WTC11 (cell line): ENCODE results near the gene RPL13A. TPM values are rescaled to one million over a fixed set of nuclear protein-coding genes. Genes with fewer than 3 reads are reported as not detected.

Experiments
- CBFB ChIP-seq: sonication (generic); formaldehyde crosslinking; IDR thresholded peaks from 2 replicates; pipeline ENCODE4 v1.8.1; 2022; ENCODE audit warnings: mild to moderate bottlenecking, low read depth, missing genetic modification reagents
- CREM ChIP-seq: sonication (generic); formaldehyde crosslinking; IDR thresholded peaks from 2 replicates; pipeline ENCODE4 v1.8.1; 2022; ENCODE audit warnings: mild to moderate bottlenecking, missing genetic modification reagents, moderate library complexity
- EMX1 ChIP-seq: fragments of 250-450 bp; sonication (Bioruptor Pico); IDR thresholded peaks from 2 replicates; pipeline ENCODE4 v1.8.0; 2021; ENCODE audit warnings: mild to moderate bottlenecking
- FOXJ3 ChIP-seq: sonication (generic); formaldehyde crosslinking; IDR thresholded peaks from 2 replicates; pipeline ENCODE4 v1.9.0; 2021; ENCODE audit warnings: missing genetic modification reagents, mild to moderate bottlenecking, borderline replicate concordance
- GABPB1 ChIP-seq: sonication (generic); formaldehyde crosslinking; IDR thresholded peaks from 2 replicates; pipeline ENCODE4 v1.8.1; 2023; ENCODE audit warnings: mild to moderate bottlenecking, missing genetic modification reagents
- JUN ChIP-seq: sonication (generic); formaldehyde crosslinking; IDR thresholded peaks from 2 replicates; pipeline ENCODE4 v1.8.0; 2023; ENCODE audit warnings: mild to moderate bottlenecking, missing genetic modification reagents
- NFE2L1 ChIP-seq: sonication (generic); formaldehyde crosslinking; IDR thresholded peaks from 2 replicates; pipeline ENCODE4 v1.8.1; 2023; ENCODE audit warnings: missing genetic modification reagents
- NFYB ChIP-seq: sonication (generic); formaldehyde crosslinking; conservative IDR thresholded peaks from 2 replicates; pipeline ENCODE4 v1.8.0; 2022; ENCODE audit warnings: low read depth, missing genetic modification reagents
- NR2C2 ChIP-seq: sonication (generic); formaldehyde crosslinking; IDR thresholded peaks from 2 replicates; pipeline ENCODE4 v1.8.0; 2022; ENCODE audit warnings: mild to moderate bottlenecking, missing genetic modification reagents
- OVOL2 ChIP-seq: fragments of 250-450 bp; sonication (Bioruptor Pico); IDR thresholded peaks from 2 replicates; pipeline ENCODE4 v1.9.0; 2021; ENCODE audit warnings: mild to moderate bottlenecking, borderline replicate concordance
- PRRX2 ChIP-seq: fragments of 250-450 bp; sonication (Bioruptor Pico); IDR thresholded peaks from 2 replicates; pipeline ENCODE4 v1.8.0; 2021; ENCODE audit warnings: mild to moderate bottlenecking
- RORB ChIP-seq: fragments of 250-450 bp; sonication (Bioruptor Pico); IDR thresholded peaks from 2 replicates; pipeline ENCODE4 v1.9.0; 2021; ENCODE audit warnings: mild to moderate bottlenecking
- SMAD4 ChIP-seq: sonication (generic); formaldehyde crosslinking; IDR thresholded peaks from 2 replicates; pipeline ENCODE4 v1.8.0; 2022; ENCODE audit warnings: mild to moderate bottlenecking, missing genetic modification reagents
- TCF7 ChIP-seq: sonication (generic); formaldehyde crosslinking; IDR thresholded peaks from 2 replicates; pipeline ENCODE4 v1.8.0; 2022; ENCODE audit warnings: mild to moderate bottlenecking, low read depth, missing genetic modification reagents, moderate library complexity
- TEAD1 ChIP-seq: sonication (generic); formaldehyde crosslinking; IDR thresholded peaks from 2 replicates; pipeline ENCODE4 v1.8.0; 2022; ENCODE audit warnings: mild to moderate bottlenecking, missing genetic modification reagents
- TP53 ChIP-seq: sonication (generic); formaldehyde crosslinking; IDR thresholded peaks from 2 replicates; pipeline ENCODE4 v1.8.1; 2023; ENCODE audit warnings: mild to moderate bottlenecking, missing genetic modification reagents
- ZNF121 ChIP-seq: sonication (generic); formaldehyde crosslinking; IDR thresholded peaks from 2 replicates; pipeline ENCODE4 v1.8.0; 2023; ENCODE audit warnings: missing genetic modification reagents
- total RNA-seq: library from RNA; stranded (reverse); gene quantifications from 3 replicates; pipeline ENCODE4 v1.2.3, GENCODE V29; 2021
- TF ChIP-seq, protein P1 (sequence below): sonication (generic); formaldehyde crosslinking; IDR thresholded peaks from 2 replicates; pipeline ENCODE4 v1.8.1; 2023; ENCODE audit warnings: mild to moderate bottlenecking, missing genetic modification reagents, moderate library complexity
- TF ChIP-seq, protein P2 (sequence below): fragments of 250-450 bp; sonication (Bioruptor Pico); conservative IDR thresholded peaks from 2 replicates; pipeline ENCODE4 v1.9.0; 2021; ENCODE audit warnings: mild to moderate bottlenecking
- TF ChIP-seq, protein P3 (sequence below): fragments of 250-450 bp; sonication (Bioruptor Pico); IDR thresholded peaks from 2 replicates; pipeline ENCODE4 v1.8.0; 2021; ENCODE audit warnings: mild to moderate bottlenecking
- TF ChIP-seq, protein P4 (sequence below): sonication (generic); formaldehyde crosslinking; IDR thresholded peaks from 2 replicates; pipeline ENCODE4 v1.8.0; 2022; ENCODE audit warnings: mild to moderate bottlenecking, missing genetic modification reagents
- TF ChIP-seq, protein P5 (sequence below): sonication (generic); formaldehyde crosslinking; IDR thresholded peaks from 2 replicates; pipeline ENCODE4 v1.8.1; 2023; ENCODE audit warnings: mild to moderate bottlenecking, moderate library complexity, missing genetic modification reagents
- TF ChIP-seq, protein P6 (sequence below): sonication (generic); formaldehyde crosslinking; IDR thresholded peaks from 2 replicates; pipeline ENCODE4 v1.8.0; 2022; ENCODE audit warnings: mild to moderate bottlenecking, missing genetic modification reagents
- TF ChIP-seq, protein P7 (sequence below): sonication (generic); formaldehyde crosslinking; IDR thresholded peaks from 2 replicates; pipeline ENCODE4 v1.8.1; 2023; ENCODE audit warnings: mild to moderate bottlenecking, missing genetic modification reagents, borderline replicate concordance
- TF ChIP-seq, protein P8 (sequence below): sonication (generic); formaldehyde crosslinking; IDR thresholded peaks from 2 replicates; pipeline ENCODE4 v1.8.1; 2023; ENCODE audit warnings: mild to moderate bottlenecking, missing genetic modification reagents

RPL13A gene
- total RNA-seq, 1 experiment from 2014 or later, result 3,861 TPM

DNA sequence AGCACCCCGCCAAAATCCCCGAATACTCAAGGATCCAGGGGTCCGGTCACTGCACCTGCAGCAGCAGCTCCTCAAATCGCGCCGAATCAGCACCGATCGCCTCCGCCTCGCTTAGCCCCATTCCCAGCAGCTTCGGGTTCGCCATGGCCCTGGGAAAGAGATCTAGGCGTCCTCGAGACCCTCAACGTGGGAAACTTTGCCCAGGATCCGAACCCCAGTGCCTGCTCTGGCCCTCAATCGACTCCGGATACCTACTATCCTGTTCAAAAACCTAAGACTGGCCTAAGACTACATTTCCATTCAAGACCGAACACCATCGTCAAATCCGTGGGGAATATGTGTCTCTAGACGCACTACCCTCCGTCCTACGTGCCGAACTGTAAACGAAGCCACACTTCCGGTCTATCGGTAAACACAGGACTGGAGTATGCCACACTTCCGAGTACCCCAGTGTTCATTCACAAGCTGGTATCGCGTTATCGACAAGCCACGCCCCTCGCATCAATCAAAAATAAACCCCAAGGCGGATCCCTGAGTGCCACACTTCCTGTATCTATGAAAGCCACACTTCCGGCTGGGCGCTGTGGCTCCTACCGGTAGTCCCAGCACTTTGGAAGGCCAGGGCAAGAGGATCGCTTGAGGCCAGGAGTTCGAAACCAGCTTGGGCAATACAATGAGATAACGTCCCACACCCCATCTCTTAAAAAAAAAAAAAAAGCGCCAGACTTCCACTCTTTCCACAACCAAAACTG, 35.8 kb upstream of the RPL13A start, which contains the start of gene PIH1D1 (continued):
- TF ChIP-seq, protein P1, sequence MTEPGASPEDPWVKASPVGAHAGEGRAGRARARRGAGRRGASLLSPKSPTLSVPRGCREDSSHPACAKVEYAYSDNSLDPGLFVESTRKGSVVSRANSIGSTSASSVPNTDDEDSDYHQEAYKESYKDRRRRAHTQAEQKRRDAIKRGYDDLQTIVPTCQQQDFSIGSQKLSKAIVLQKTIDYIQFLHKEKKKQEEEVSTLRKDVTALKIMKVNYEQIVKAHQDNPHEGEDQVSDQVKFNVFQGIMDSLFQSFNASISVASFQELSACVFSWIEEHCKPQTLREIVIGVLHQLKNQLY (CRISPR knock-in tag), result no peak
- TF ChIP-seq FOXJ3 (CRISPR knock-in tag) (no peak), GABPB1 (CRISPR knock-in tag) (peak; percentile 39; the same call in 1 of the 2 replicates), CREM (no peak), NFE2L1 (no peak), PRRX2 (CRISPR knock-in tag) (no peak), ZNF121 (no peak), RORB (no peak), EMX1 (CRISPR knock-in tag) (no peak), TCF7 (CRISPR knock-in tag) (0 out of 2 replicates have a peak, but pooled peaks have one; percentile 29), TEAD1 (CRISPR knock-in tag) (no peak), NFYB (CRISPR knock-in tag) (no peak), JUN (CRISPR knock-in tag) (no peak), TP53 (no peak), SMAD4 (CRISPR knock-in tag) (peak; percentile 61; the same call in 1 of the 2 replicates), OVOL2 (no peak), NR2C2 (CRISPR knock-in tag) (no peak), CBFB (CRISPR knock-in tag) (no peak)
- TF ChIP-seq, protein P2, sequence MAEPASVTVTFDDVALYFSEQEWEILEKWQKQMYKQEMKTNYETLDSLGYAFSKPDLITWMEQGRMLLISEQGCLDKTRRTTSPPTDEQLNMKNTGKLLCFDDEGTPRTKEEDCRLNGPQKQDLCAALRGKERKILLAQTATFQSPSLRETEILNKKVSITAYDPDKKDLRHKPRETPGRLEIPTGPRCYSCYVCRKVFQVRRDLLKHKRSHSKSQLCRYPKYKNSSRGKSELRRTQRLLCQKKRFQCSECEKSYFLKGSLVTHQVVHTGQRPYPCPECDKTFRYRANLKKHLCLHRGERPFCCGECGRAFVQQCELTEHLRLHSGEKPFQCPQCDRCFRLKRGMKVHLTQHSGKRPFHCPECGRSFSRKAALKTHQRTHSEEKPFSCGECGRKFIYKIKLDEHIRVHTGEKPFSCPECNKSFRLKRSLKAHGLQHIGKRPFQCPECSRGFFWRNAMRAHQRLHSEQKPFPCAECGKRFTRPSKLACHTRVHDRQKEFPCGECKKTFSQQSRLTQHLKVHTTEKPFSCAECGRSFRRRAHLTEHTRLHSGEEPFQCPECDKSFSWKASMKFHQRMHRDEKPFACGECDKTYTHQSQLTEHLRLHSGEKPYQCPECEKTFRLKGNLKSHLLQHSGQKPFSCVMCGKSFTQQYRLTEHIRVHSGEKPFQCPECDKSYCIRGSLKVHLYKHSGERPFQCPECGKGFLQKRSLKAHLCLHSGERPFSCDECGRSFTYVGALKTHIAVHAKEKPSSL, result no peak
- TF ChIP-seq, protein P3, sequence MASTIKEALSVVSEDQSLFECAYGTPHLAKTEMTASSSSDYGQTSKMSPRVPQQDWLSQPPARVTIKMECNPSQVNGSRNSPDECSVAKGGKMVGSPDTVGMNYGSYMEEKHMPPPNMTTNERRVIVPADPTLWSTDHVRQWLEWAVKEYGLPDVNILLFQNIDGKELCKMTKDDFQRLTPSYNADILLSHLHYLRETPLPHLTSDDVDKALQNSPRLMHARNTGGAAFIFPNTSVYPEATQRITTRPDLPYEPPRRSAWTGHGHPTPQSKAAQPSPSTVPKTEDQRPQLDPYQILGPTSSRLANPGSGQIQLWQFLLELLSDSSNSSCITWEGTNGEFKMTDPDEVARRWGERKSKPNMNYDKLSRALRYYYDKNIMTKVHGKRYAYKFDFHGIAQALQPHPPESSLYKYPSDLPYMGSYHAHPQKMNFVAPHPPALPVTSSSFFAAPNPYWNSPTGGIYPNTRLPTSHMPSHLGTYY (CRISPR knock-in tag), result no peak
- TF ChIP-seq, protein P4, sequence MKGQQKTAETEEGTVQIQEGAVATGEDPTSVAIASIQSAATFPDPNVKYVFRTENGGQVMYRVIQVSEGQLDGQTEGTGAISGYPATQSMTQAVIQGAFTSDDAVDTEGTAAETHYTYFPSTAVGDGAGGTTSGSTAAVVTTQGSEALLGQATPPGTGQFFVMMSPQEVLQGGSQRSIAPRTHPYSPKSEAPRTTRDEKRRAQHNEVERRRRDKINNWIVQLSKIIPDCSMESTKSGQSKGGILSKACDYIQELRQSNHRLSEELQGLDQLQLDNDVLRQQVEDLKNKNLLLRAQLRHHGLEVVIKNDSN (CRISPR knock-in tag), result peak; percentile 9; the same call in 1 of the 2 replicates
- TF ChIP-seq, protein P5, sequence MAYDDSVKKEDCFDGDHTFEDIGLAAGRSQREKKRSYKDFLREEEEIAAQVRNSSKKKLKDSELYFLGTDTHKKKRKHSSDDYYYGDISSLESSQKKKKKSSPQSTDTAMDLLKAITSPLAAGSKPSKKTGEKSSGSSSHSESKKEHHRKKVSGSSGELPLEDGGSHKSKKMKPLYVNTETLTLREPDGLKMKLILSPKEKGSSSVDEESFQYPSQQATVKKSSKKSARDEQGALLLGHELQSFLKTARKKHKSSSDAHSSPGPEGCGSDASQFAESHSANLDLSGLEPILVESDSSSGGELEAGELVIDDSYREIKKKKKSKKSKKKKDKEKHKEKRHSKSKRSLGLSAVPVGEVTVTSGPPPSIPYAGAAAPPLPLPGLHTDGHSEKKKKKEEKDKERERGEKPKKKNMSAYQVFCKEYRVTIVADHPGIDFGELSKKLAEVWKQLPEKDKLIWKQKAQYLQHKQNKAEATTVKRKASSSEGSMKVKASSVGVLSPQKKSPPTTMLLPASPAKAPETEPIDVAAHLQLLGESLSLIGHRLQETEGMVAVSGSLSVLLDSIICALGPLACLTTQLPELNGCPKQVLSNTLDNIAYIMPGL (CRISPR knock-in tag), result no peak
- TF ChIP-seq, protein P6, sequence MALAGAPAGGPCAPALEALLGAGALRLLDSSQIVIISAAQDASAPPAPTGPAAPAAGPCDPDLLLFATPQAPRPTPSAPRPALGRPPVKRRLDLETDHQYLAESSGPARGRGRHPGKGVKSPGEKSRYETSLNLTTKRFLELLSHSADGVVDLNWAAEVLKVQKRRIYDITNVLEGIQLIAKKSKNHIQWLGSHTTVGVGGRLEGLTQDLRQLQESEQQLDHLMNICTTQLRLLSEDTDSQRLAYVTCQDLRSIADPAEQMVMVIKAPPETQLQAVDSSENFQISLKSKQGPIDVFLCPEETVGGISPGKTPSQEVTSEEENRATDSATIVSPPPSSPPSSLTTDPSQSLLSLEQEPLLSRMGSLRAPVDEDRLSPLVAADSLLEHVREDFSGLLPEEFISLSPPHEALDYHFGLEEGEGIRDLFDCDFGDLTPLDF (CRISPR knock-in tag), result no peak
- TF ChIP-seq, protein P7, sequence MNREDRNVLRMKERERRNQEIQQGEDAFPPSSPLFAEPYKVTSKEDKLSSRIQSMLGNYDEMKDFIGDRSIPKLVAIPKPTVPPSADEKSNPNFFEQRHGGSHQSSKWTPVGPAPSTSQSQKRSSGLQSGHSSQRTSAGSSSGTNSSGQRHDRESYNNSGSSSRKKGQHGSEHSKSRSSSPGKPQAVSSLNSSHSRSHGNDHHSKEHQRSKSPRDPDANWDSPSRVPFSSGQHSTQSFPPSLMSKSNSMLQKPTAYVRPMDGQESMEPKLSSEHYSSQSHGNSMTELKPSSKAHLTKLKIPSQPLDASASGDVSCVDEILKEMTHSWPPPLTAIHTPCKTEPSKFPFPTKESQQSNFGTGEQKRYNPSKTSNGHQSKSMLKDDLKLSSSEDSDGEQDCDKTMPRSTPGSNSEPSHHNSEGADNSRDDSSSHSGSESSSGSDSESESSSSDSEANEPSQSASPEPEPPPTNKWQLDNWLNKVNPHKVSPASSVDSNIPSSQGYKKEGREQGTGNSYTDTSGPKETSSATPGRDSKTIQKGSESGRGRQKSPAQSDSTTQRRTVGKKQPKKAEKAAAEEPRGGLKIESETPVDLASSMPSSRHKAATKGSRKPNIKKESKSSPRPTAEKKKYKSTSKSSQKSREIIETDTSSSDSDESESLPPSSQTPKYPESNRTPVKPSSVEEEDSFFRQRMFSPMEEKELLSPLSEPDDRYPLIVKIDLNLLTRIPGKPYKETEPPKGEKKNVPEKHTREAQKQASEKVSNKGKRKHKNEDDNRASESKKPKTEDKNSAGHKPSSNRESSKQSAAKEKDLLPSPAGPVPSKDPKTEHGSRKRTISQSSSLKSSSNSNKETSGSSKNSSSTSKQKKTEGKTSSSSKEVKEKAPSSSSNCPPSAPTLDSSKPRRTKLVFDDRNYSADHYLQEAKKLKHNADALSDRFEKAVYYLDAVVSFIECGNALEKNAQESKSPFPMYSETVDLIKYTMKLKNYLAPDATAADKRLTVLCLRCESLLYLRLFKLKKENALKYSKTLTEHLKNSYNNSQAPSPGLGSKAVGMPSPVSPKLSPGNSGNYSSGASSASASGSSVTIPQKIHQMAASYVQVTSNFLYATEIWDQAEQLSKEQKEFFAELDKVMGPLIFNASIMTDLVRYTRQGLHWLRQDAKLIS (CRISPR knock-in tag), result no peak
- TF ChIP-seq, protein P8, sequence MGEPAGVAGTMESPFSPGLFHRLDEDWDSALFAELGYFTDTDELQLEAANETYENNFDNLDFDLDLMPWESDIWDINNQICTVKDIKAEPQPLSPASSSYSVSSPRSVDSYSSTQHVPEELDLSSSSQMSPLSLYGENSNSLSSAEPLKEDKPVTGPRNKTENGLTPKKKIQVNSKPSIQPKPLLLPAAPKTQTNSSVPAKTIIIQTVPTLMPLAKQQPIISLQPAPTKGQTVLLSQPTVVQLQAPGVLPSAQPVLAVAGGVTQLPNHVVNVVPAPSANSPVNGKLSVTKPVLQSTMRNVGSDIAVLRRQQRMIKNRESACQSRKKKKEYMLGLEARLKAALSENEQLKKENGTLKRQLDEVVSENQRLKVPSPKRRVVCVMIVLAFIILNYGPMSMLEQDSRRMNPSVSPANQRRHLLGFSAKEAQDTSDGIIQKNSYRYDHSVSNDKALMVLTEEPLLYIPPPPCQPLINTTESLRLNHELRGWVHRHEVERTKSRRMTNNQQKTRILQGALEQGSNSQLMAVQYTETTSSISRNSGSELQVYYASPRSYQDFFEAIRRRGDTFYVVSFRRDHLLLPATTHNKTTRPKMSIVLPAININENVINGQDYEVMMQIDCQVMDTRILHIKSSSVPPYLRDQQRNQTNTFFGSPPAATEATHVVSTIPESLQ (CRISPR knock-in tag), result no peak
